SK-N-SH treated with all-trans-retinoic acid at 6 μM for 48 hours (cell line): ENCODE data around the gene HMGB4.

ENCODE experiments used
- ATAC-seq: fragments of 200-7000 bp; cut with Tn5 transposase; 3 replicates; pipeline ENCODE4 v1.9.1; 2020; ENCODE audit warnings: mild to moderate bottlenecking, moderate library complexity
- BACH2 ChIP-seq: fragments of 250-450 bp; sonication (Bioruptor Pico); IDR thresholded peaks from 2 replicates; pipeline ENCODE4 v1.9.0; 2021; ENCODE audit warnings: mild to moderate bottlenecking, borderline replicate concordance
- CREB5 ChIP-seq: fragments of 250-450 bp; sonication (Bioruptor Pico); IDR thresholded peaks from 2 replicates; pipeline ENCODE4 v1.5.1; 2020; ENCODE audit warnings: low read depth, mild to moderate bottlenecking, moderate library complexity
- CSDC2 ChIP-seq: fragments of 250-450 bp; sonication (Bioruptor Pico); IDR thresholded peaks from 2 replicates; pipeline ENCODE4 v1.5.0; 2020; ENCODE audit warnings: mild to moderate bottlenecking, moderate library complexity
- CSRNP3 ChIP-seq: fragments of 250-450 bp; sonication (Bioruptor Pico); IDR thresholded peaks from 2 replicates; pipeline ENCODE4 v1.5.1; 2021; ENCODE audit warnings: mild to moderate bottlenecking, moderate library complexity
- ESRRG ChIP-seq: fragments of 250-450 bp; sonication (Bioruptor Pico); IDR thresholded peaks from 2 replicates; pipeline ENCODE4 v1.6.1; 2021; ENCODE audit warnings: mild to moderate bottlenecking
- GLIS3 ChIP-seq: fragments of 250-450 bp; sonication (Bioruptor Pico); IDR thresholded peaks from 2 replicates; pipeline ENCODE4 v1.5.0; 2020; ENCODE audit warnings: mild to moderate bottlenecking, moderate library complexity
- ISL1 ChIP-seq: fragments of 250-450 bp; sonication (Bioruptor Pico); IDR thresholded peaks from 2 replicates; pipeline ENCODE4 v2.1.2; 2022; ENCODE audit warnings: mild to moderate bottlenecking, moderate library complexity
- OSR1 ChIP-seq: fragments of 250-450 bp; sonication (Bioruptor Pico); IDR thresholded peaks from 2 replicates; pipeline ENCODE4 v1.8.0; 2022; ENCODE audit warnings: moderate library complexity, mild to moderate bottlenecking, inconsistent platforms
- PATZ1 ChIP-seq: fragments of 250-450 bp; sonication (Bioruptor Pico); IDR thresholded peaks from 2 replicates; pipeline ENCODE4 v1.8.0; 2020; ENCODE audit warnings: mild to moderate bottlenecking, moderate library complexity, borderline replicate concordance
- POU6F1 ChIP-seq: fragments of 250-450 bp; sonication (Bioruptor Pico); IDR thresholded peaks from 2 replicates; pipeline ENCODE4 v1.8.0; 2021; ENCODE audit warnings: low read depth, mild to moderate bottlenecking, moderate library complexity, borderline replicate concordance
- PPARA ChIP-seq: fragments of 250-450 bp; sonication (Bioruptor Pico); IDR thresholded peaks from 2 replicates; pipeline ENCODE4 v1.5.0; 2020; ENCODE audit warnings: mild to moderate bottlenecking, borderline replicate concordance
- SNAI2 ChIP-seq: fragments of 250-450 bp; sonication (Bioruptor Pico); IDR thresholded peaks from 2 replicates; pipeline ENCODE4 v1.5.0; 2020; ENCODE audit warnings: mild to moderate bottlenecking, moderate library complexity
- TCF4 ChIP-seq: fragments of 250-450 bp; sonication (Bioruptor Pico); IDR thresholded peaks from 2 replicates; pipeline ENCODE4 v1.8.0; 2021; ENCODE audit warnings: mild to moderate bottlenecking, moderate library complexity, borderline replicate concordance
- TOX ChIP-seq: fragments of 250-450 bp; sonication (Bioruptor Pico); IDR thresholded peaks from 2 replicates; pipeline ENCODE4 v1.8.0; 2021; ENCODE audit warnings: mild to moderate bottlenecking, moderate library complexity, borderline replicate concordance
- TSHZ2 ChIP-seq: fragments of 250-450 bp; sonication (Bioruptor Pico); IDR thresholded peaks from 2 replicates; pipeline ENCODE4 v1.5.0; 2020; ENCODE audit warnings: mild to moderate bottlenecking, moderate library complexity
- ZC3H10 ChIP-seq: fragments of 250-450 bp; sonication (Bioruptor Pico); IDR thresholded peaks from 2 replicates; pipeline ENCODE4 v1.5.1; 2021; ENCODE audit warnings: mild to moderate bottlenecking, moderate library complexity
- ZFP3 ChIP-seq: fragments of 250-450 bp; sonication (Bioruptor Pico); IDR thresholded peaks from 2 replicates; pipeline ENCODE4 v1.5.0; 2020; ENCODE audit warnings: mild to moderate bottlenecking, moderate library complexity
- ZFP30 ChIP-seq: fragments of 450-650 bp; formaldehyde crosslinking; IDR thresholded peaks from 2 replicates; pipeline ENCODE4 v1.5.0; 2022; ENCODE audit warnings: mild to moderate bottlenecking, moderate library complexity
- ZNF565 ChIP-seq: fragments of 450-650 bp; formaldehyde crosslinking; conservative IDR thresholded peaks from 2 replicates; pipeline ENCODE4 v1.5.0; 2020; ENCODE audit warnings: low read depth, mild to moderate bottlenecking, moderate library complexity
- ZNF8 ChIP-seq: fragments of 450-650 bp; formaldehyde crosslinking; IDR thresholded peaks from 2 replicates; pipeline ENCODE4 v1.5.0; 2020; ENCODE audit warnings: mild to moderate bottlenecking, moderate library complexity

HMGB4 gene

GRCh38 chr1:33821291-33821690 lies 42.6 kb upstream of the HMGB4 start:
- no peak for ATAC-seq
- TF ChIP-seq ZFP30 (CRISPR knock-in tag) (no peak), TSHZ2 (CRISPR knock-in tag) (no peak), OSR1 (CRISPR knock-in tag) (no peak), GLIS3 (CRISPR knock-in tag) (no peak), BACH2 (no peak), ZFP3 (CRISPR knock-in tag) (no peak), CSDC2 (CRISPR knock-in tag) (no peak), ESRRG (CRISPR knock-in tag) (no peak)

GRCh38 chr1:33822396-33822795 lies 41.5 kb upstream of the HMGB4 start:
- TF ChIP-seq ZFP30 (CRISPR knock-in tag) (no peak), ZFP3 (CRISPR knock-in tag) (no peak), OSR1 (CRISPR knock-in tag) (no peak), SNAI2 (CRISPR knock-in tag) (no peak), ZNF565 (no peak), PPARA (CRISPR knock-in tag) (no peak)
- ATAC-seq: no peak

- TF ChIP-seq OSR1 (CRISPR knock-in tag) (no peak), CREB5 (CRISPR knock-in tag) (no peak), ZNF8 (CRISPR knock-in tag) (no peak), PATZ1 (CRISPR knock-in tag) (no peak)
- no peak for ATAC-seq
Measured at GRCh38 chr1:33823401-33823800, 40.5 kb upstream of the HMGB4 start.

- no peak for ATAC-seq
- no peak for TF ChIP-seq ZNF8 (CRISPR knock-in tag)
- TF ChIP-seq POU6F1 (CRISPR knock-in tag): no peak
- no peak for TF ChIP-seq PATZ1 (CRISPR knock-in tag)
- no peak for TF ChIP-seq ZFP3 (CRISPR knock-in tag)
- TF ChIP-seq CSRNP3 (CRISPR knock-in tag): no peak
- no peak for TF ChIP-seq ZFP30 (CRISPR knock-in tag)
- TF ChIP-seq PPARA (CRISPR knock-in tag): no peak
- no peak for TF ChIP-seq TCF4 (CRISPR knock-in tag)
- no peak for TF ChIP-seq TOX (CRISPR knock-in tag)
- no peak for TF ChIP-seq CREB5 (CRISPR knock-in tag)
- TF ChIP-seq ESRRG (CRISPR knock-in tag): no peak
- TF ChIP-seq OSR1 (CRISPR knock-in tag): no peak
- no peak for TF ChIP-seq ISL1
- TF ChIP-seq ZC3H10: no peak
Measured at GRCh38 chr1:33823830-33824229, 40.0 kb upstream of the HMGB4 start.
